HuH-7.5 (cell line): ENCODE measurements around the gene PFKL.

ENCODE experiments used
- DNase-seq: peaks from one replicate; pipeline ENCODE4 v3.0.0; 2011; ENCODE audit warnings: low spot score

PFKL gene

GRCh38 chr21:44295163-44295573 lies 4.7 kb upstream of the PFKL start:
- DNase-seq = no peak

- no peak for DNase-seq
Observed at GRCh38 chr21:44295646-44296045, 4.2 kb upstream of the PFKL start.

- DNase-seq = no peak
Observed at GRCh38 chr21:44296103-44296519, 3.7 kb upstream of the PFKL start.

GRCh38 chr21:44296916-44297315 lies 2.9 kb upstream of the PFKL start:
- DNase-seq = no peak

GRCh38 chr21:44297525-44298290 lies 2.1 kb upstream of the PFKL start:
- DNase-seq = peak; percentile 96

GRCh38 chr21:44298301-44298700 lies 1.6 kb upstream of the PFKL start:
- DNase-seq = no peak

GRCh38 chr21:44299085-44299457 lies 782 bp upstream of the PFKL start:
- DNase-seq = no peak

- DNase-seq = peak; percentile 80
Observed at GRCh38 chr21:44300262-44300959, 558 bp downstream of the PFKL start.

- no peak for DNase-seq
Observed at GRCh38 chr21:44301141-44301540, 1.3 kb downstream of the PFKL start.

- DNase-seq = no peak
Observed at GRCh38 chr21:44301961-44302406, 2.1 kb downstream of the PFKL start.

- peak; percentile 73 for DNase-seq
Observed at GRCh38 chr21:44302573-44303401, 2.9 kb downstream of the PFKL start.

GRCh38 chr21:44303490-44303981 lies 3.7 kb downstream of the PFKL start:
- peak; percentile 56 for DNase-seq

- DNase-seq = no peak
Observed at GRCh38 chr21:44304011-44304616, 4.3 kb downstream of the PFKL start.

GRCh38 chr21:44304877-44305293 lies 5.0 kb downstream of the PFKL start:
- peak; percentile 84 for DNase-seq

GRCh38 chr21:44305691-44306090 lies 5.8 kb downstream of the PFKL start:
- DNase-seq = no peak

- no peak for DNase-seq
Observed at GRCh38 chr21:44306936-44307704, 7.3 kb downstream of the PFKL start.

GRCh38 chr21:44310628-44311507 lies 11.0 kb downstream of the PFKL start:
- no peak for DNase-seq

GRCh38 chr21:44312089-44312488 lies 12.2 kb downstream of the PFKL start:
- no peak for DNase-seq

- no peak for DNase-seq
Observed at GRCh38 chr21:44312716-44313115, 12.9 kb downstream of the PFKL start.

GRCh38 chr21:44313451-44313850 lies 13.6 kb downstream of the PFKL start:
- DNase-seq = no peak
